HG03432 (cell line): ENCODE results near the gene SEMA4B.

Experiments used
- ATAC-seq: cut with Tn5 transposase; IDR thresholded peaks from one replicate; pipeline ENCODE4 v1.9.1; 2021; ENCODE audit warnings: mild to moderate bottlenecking, moderate library complexity; ENCODE audit not compliant: unreplicated experiment

SEMA4B gene

DNA sequence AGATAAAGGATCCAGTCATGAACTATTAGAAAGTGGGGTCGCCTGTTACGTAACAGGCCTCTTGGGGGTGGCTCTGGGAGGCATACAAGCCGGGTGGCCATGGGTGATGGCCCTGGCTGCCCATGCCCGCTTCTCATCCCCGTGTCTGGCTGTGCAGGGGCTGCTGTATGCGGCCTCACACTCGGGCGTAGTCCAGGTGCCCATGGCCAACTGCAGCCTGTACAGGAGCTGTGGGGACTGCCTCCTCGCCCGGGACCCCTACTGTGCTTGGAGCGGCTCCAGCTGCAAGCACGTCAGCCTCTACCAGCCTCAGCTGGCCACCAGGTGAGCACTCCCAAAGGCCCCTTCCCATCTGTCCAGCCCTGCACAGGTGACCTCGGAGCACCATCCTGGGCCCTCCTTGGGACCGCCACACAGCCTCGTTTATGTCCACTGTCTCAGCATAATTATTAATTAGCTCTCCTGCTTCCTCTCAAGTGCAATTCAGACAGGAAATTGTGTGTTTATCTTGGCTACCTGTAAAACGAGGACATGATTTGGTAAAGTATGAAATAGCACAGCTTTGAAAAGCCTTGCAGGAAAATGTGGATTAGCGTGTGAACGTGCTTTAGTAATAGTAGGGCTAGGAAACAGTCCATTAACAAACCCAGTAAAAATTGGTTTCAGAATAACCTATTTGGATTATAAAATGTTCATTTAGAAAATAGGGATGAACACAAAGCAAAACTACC, 24.5 kb downstream of the SEMA4B start:
- no peak for ATAC-seq

- no peak for ATAC-seq
These were observed 26.2 kb downstream of the SEMA4B start for GRCh38 chr15:90227336-90227735.

- no peak for ATAC-seq
These were observed 27.0 kb downstream of the SEMA4B start for GRCh38 chr15:90227816-90228772.

GRCh38 chr15:90228960-90229359, 27.8 kb downstream of the SEMA4B start:
- ATAC-seq, result no peak

DNA sequence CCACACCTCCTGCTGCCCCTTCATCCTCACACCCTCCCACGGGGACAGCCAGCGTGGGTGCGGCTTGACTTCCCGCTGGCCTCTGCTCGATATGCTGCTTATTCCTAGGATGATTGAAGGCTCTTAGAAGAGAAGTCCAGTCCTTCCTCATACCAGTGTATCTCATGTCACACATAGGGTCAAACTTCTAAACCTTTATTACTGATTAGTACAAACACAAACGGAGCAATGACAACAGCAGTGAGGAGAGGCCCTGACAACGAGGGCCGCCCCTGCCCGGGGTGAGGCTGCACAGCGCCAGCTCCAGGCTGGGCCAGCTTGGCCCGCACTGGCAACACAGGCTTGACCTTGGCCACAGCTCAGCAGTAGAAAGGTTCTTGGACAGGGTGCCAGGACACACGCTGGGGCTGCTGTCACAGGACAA, 29.0 kb downstream of the SEMA4B start:
- ATAC-seq, result no peak

DNA sequence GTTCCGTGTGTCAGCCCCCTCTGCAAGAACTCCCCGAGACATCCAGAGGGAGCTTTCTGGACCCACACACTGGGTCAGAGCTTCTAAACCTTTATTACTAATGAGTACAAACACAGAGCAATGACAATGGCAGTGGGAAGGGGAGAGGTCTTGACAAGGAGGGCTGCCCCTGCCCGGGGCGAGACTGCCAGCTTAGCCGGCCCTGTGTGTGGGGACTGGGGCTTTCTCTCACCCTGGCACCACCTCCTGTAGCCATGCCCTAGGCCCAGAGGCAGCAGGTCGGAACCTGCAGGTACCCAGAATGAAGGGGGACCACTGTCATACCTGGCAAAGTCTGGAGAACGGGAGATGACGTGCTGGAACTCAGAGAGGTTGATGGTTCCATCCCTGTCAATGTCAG, 29.5 kb downstream of the SEMA4B start:
- ATAC-seq, result no peak

GRCh38 chr15:90231028-90232017, 30.2 kb downstream of the SEMA4B start:
- no peak for ATAC-seq

DNA sequence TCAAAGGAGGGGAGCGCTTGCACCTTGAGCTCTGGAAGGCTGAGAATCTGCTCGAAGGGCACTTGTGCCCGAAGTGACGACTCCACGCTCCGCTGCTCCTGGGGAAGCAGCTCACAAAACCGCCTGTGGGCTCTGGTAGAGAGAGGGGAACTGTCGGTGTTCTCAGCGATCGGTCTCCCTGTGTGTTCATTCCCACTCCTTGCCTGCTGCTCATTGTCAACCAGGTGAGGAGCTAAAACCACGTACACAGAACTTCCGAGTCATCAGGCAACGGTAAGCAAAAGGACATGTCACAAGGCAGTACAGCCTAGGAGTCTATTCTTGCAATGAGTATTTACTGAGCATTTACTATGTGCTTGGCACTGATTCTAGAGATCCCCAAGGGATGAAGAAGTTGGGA, 31.1 kb downstream of the SEMA4B start:
- ATAC-seq, result no peak

GRCh38 chr15:90232941-90233386, 31.8 kb downstream of the SEMA4B start:
- no peak for ATAC-seq

GRCh38 chr15:90233387-90234095, 32.4 kb downstream of the SEMA4B start, which contains the start of gene CIB1:
Gene CIB1 (minus strand): TSS chr15:90233941. CDS start chr15:90233885, 56 bp downstream.
- peak; percentile 85 for ATAC-seq

- ATAC-seq, result peak; percentile 69
These were observed 33.2 kb downstream of the SEMA4B start, which contains the start of gene GDPGP1 for GRCh38 chr15:90234096-90234988. Gene GDPGP1 (plus strand): TSS chr15:90234209. CDS start chr15:90240909, 6,700 bp downstream.

DNA sequence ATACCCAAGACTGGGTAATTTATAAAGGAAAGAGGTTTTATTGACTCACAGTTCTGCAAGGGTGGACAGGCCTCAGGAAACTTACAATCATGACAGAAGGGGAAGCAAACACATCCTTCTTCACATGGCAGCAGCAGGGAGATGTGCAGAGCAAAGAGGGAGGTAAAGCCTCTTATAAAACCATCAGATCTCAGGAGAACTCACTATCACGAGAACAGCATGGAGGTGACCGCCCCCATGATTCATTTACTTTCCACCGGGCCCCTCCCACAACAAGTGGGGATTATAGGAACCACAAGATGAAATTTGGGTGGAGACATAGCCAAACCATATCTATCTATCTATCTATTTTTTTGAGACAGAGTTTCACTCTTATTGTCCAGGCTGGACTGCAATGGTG, 38.2 kb downstream of the SEMA4B start:
- ATAC-seq, result no peak

DNA sequence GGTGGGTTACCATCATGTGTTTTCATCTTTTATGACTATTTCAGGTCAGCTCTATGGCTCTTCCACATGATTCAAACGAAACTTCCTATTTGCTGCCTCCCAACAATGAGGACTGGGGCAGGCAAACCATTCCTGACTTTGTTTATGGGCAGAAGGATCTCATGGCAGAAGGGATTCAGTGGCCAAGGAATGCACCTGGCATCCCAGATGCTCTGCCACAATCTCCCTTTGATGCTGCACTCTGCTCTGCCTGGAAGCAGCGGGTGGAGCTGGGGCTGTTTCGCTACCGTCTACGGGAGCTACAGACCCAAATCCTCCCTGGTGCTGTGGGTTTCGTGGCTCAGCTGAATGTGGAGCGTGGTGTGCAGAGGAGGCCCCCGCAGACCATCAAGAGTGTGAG, 39.7 kb downstream of the SEMA4B start:
- ATAC-seq, result no peak

GRCh38 chr15:90241343-90242192, 40.4 kb downstream of the SEMA4B start:
- no peak for ATAC-seq

DNA sequence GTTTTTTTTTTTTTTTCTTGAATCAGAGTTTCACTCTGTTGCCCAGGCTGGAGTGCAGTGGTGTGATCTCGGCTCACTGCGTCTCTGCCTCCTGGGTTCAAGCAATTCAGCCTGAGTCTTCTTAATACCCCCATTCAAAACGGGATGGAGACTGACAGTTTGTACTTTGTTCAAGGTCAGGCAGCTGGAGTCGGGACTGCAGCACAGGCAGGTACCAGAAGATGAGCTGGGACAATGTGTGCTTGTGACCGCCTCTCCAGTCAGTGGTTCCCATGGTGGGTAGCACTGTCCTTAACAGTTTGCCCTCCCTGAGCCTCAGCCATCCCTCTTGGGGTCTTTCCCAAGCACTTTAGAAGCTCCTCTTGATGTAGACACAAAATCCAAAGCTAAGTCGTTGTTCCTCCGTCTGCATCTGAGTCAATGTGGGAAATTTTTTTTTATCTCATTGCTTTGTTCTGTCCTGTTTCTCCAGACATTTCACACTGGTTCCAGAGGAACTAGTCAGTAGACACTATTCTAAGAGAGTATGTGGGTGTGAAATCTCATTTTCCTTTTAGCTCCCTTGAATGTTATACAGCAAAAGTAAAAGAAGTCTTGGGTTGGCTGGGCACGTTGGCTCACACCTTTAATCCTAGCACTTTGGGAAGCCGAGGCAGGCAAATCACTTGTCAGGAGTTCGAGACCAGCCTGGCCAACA, 43.0 kb downstream of the SEMA4B start:
- no peak for ATAC-seq

DNA sequence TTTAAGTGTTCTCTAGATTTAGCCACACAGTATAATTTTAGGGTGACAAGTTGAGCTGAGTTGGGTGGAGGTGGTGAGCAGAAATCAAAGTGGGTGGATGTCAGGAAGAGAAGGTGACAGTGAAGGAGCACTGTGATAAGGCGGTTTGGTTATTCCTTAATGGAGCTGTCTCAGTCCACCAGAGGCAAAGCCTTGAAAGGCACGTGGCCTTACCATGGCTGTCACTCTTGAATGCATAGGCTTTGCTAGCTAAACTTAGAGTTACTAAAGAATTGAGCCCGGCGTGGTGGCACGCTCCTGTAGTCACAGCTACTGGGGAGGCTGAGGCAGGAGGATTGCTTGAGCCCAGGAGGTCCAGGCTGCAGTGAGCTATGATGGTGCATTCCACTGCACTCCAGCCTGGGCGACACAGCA, 47.7 kb downstream of the SEMA4B start:
- no peak for ATAC-seq

DNA sequence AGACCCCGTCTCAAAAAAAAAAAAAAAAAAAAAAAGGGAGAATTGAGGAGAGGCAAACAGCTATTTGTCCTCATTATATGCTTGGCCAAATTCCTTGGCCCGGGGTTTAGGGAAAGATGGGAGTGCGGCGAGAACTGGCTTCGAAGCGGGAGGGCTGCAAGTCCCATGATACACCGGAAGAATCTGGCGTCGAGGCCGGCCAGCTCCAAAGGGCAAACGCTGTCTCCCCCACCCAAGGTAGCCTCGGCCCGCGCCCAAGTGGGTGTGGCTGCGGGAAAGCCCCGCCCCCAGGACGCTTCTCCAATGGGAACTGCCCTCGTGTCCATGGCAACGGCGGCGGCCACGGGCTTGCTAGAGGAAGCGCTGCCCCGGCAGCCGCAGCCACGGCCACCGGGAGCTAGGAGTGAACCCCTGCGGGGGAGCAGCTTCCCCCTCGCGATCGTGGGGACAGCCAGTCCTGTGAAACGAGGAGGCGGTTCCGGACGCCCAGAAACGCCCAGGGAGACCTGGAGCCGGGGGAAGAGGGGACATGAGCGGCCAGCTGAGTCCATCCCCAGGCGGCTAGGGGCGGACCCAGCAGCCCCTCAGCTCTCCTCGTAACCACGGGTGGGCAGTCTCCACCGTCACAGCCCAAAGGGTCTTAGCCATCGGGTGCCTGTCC, 48.2 kb downstream of the SEMA4B start, which contains the start of gene TTLL13:
Gene TTLL13, plus strand, starts transcription at position 354 of the 661 bp plus-strand sequence. CDS start 1,075 bp downstream, outside the sequence.
- peak; percentile 85 for ATAC-seq
